CD14-positive monocyte (primary cell): ENCODE results near the gene GSTCD. TPM values are rescaled to one million over a fixed set of nuclear protein-coding genes. Genes with fewer than 3 reads are reported as not detected.
"Not testable (repeated sequence)": the region's sequence is repeated elsewhere in the genome, so short reads cannot be mapped to it uniquely, and the experiment has no call there.

Source experiments
- DNase-seq, 3 donors: peaks; one replicate each; pipeline ENCODE4 v3.0.0-alpha.2; 2011 to 2022
- H2AFZ ChIP-seq: 2 replicates; pipeline ENCODE4 v1.6.0; 2012; ENCODE audit warnings: mild to moderate bottlenecking, low read depth, low read length, inconsistent platforms; ENCODE audit not compliant: insufficient read depth, poor library complexity, severe bottlenecking
- H3K27ac ChIP-seq, 2 donors: 1 replicate in 1 of 2; 2 replicates in 1 of 2; pipeline ENCODE4 v1.5.1; 2012 to 2013; ENCODE audit warnings: low read length in 2 of 2, control low read depth in 1 of 2, inconsistent platforms in 1 of 2, low read depth in 1 of 2, mild to moderate bottlenecking in 1 of 2
- H3K27me3 ChIP-seq, 2 donors: one replicate each; pipeline versions ENCODE4 v1.6.0 to v1.6.1; 2011 to 2013; ENCODE audit warnings: low read length in 2 of 2; ENCODE audit not compliant: control insufficient read depth in 2 of 2, insufficient read depth in 2 of 2
- H3K36me3 ChIP-seq, 2 donors: replicated peaks in 1 of 2; 1 replicate in 1 of 2; 2 replicates in 1 of 2; pipeline versions ENCODE4 v1.5.1 to v1.6.1; 2012 to 2013; ENCODE audit warnings: low read length in 2 of 2, control low read depth in 1 of 2, inconsistent platforms in 1 of 2, mild to moderate bottlenecking in 1 of 2; ENCODE audit not compliant: insufficient read depth in 2 of 2, control insufficient read depth in 1 of 2
- H3K4me1 ChIP-seq, 2 donors: 1 replicate in 1 of 2; 2 replicates in 1 of 2; pipeline versions ENCODE4 v1.5.1 to v1.6.1; 2012 to 2013; ENCODE audit warnings: low read length in 2 of 2, control low read depth in 1 of 2, inconsistent platforms in 1 of 2, mild to moderate bottlenecking in 1 of 2, moderate library complexity in 1 of 2; ENCODE audit not compliant: insufficient read depth in 2 of 2, control insufficient read depth in 1 of 2
- H3K4me2 ChIP-seq: replicated peaks from 2 replicates; pipeline ENCODE3; 2012; ENCODE audit warnings: low read length, moderate library complexity, mild to moderate bottlenecking; ENCODE audit not compliant: poor library complexity, severe bottlenecking; ENCODE audit errors: extremely low read depth
- H3K4me3 ChIP-seq, 3 experiments: fragments of 200-600 bp in 1 of 3; sonication (generic) in 1 of 3; replicated peaks in 1 of 3; 1 replicate in 2 of 3; 2 replicates in 1 of 3; pipeline ENCODE4 v1.5.1; 2011 to 2013; ENCODE audit warnings: low read length in 3 of 3, mild to moderate bottlenecking in 3 of 3, control low read depth in 2 of 3, low read depth in 2 of 3, inconsistent platforms in 1 of 3, moderate library complexity in 1 of 3
- H3K79me2 ChIP-seq: 2 replicates; pipeline ENCODE4 v1.6.0; 2012; ENCODE audit warnings: mild to moderate bottlenecking, control low read depth, inconsistent platforms, low read length, moderate library complexity; ENCODE audit not compliant: insufficient read depth
- H3K9ac ChIP-seq: 2 replicates; pipeline ENCODE4 v1.6.0; 2017; ENCODE audit warnings: low read length, mild to moderate bottlenecking; ENCODE audit not compliant: insufficient read depth, poor library complexity, severe bottlenecking
- H3K9me3 ChIP-seq, 2 donors: replicated peaks in 1 of 2; 1 replicate in 1 of 2; 2 replicates in 1 of 2; pipeline versions ENCODE4 v1.5.1 to v1.6.1; 2012 to 2013; ENCODE audit warnings: low read length in 2 of 2, control low read depth in 1 of 2; ENCODE audit not compliant: control insufficient read depth in 1 of 2, insufficient read depth in 1 of 2
- H4K20me1 ChIP-seq: 2 replicates; pipeline ENCODE4 v1.6.0; 2012; ENCODE audit warnings: mild to moderate bottlenecking, low read length, control low read depth, moderate library complexity; ENCODE audit not compliant: insufficient read depth
- H3K27ac Mint-ChIP-seq, 7 donors: one replicate each; pipeline ENCODE4 v1.8.0; 2020; ENCODE audit warnings: mild to moderate bottlenecking in 7 of 7, mixed read lengths in 7 of 7, moderate library complexity in 6 of 7, inconsistent platforms in 2 of 7
- H3K27me3 Mint-ChIP-seq, 3 donors: one replicate each; pipeline ENCODE4 v1.8.0; 2021 to 2022; ENCODE audit warnings: low read depth in 3 of 3, mild to moderate bottlenecking in 3 of 3, mixed read lengths in 3 of 3, moderate library complexity in 3 of 3, inconsistent platforms in 1 of 3
- H3K36me3 Mint-ChIP-seq, 2 donors: one replicate each; pipeline ENCODE4 v1.8.0; 2020; ENCODE audit warnings: mixed read lengths in 2 of 2, inconsistent platforms in 1 of 2, mild to moderate bottlenecking in 1 of 2
- H3K4me1 Mint-ChIP-seq: one replicate; pipeline ENCODE4 v1.8.0; 2020; ENCODE audit warnings: mild to moderate bottlenecking, mixed read lengths
- H3K4me3 Mint-ChIP-seq, 2 donors: one replicate each; pipeline ENCODE4 v1.8.0; 2020; ENCODE audit warnings: mild to moderate bottlenecking in 2 of 2, mixed read lengths in 2 of 2, moderate library complexity in 1 of 2
- H3K9me3 Mint-ChIP-seq, 7 donors: one replicate each; pipeline ENCODE4 v1.8.0; 2020 to 2022; ENCODE audit warnings: mixed read lengths in 7 of 7, mild to moderate bottlenecking in 6 of 7, moderate library complexity in 6 of 7, inconsistent platforms in 2 of 7
- CTCF ChIP-seq: fragments of 200-600 bp; IDR thresholded peaks from one replicate; pipeline ENCODE4 v1.8.0; 2022; ENCODE audit warnings: antibody characterized with exemption, mild to moderate bottlenecking
- WGBS: methylation state at CpG from one replicate; pipeline ENCODE4 v1.1.5; 2013; ENCODE audit warnings: missing lambda C conversion rate; ENCODE audit not compliant: insufficient coverage; 5-methylcytosine and 5-hydroxymethylcytosine counted together
- intact Hi-C, 2 donors: fragments of 100-400 bp; cut with micrococcal nuclease; formaldehyde crosslinking; loops; one replicate each; pipeline versions ENCODE4 v1.15.0 to v1.15.1; 2023
- polyA plus RNA-seq, 3 donors: library from polyadenylated mRNA; depleted of rRNA in 1 of 3; unstranded in 2 of 3; stranded (reverse) in 1 of 3; fragments of 300-500 nt in 2 of 3; fragments of >200 nt in 1 of 3; fragmentation: Illumina TruSeq in 2 of 3; gene quantifications; 1 replicate in 2 of 3; 2 replicates in 1 of 3; pipeline ENCODE4 v1.2.3, GENCODE V29; 2012 to 2021

Gene GSTCD
- polyA plus RNA-seq, 3 donors: 0.93 to 1.5 (median 1.2) TPM

DNA sequence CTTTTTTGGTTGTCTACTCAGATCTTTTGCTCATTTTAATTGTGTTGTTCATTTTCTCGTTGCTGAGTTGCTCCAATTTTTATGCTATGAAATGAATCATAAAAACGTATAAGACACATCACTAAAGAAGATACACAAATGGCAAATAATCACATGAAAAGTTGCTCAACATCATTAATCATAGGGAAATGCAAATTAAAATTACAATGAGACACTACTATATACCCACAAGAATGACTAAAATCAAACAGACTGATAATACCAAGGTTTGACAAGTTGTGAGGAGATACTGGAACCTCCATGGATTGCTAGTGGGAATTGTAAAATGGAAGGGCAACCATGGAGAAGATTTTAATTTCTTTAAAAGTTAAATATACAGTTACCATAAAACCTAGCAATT, 17.0 kb downstream of the GSTCD start:
- Histone ChIP-seq H3K9me3 (no peaks in the 10 kb centered on the region), H4K20me1 (no peaks in the 10 kb centered on the region), H3K79me2 (no peaks in the 10 kb centered on the region), H3K27ac (no peak overlapping the region), H3K27me3 (no peaks in the 10 kb centered on the region), H2AFZ (no peak overlapping the region), H3K4me2 (no peak overlapping the region), H3K4me3 (no peak overlapping the region), H3K9ac (no peak overlapping the region), H3K36me3 (peaks cover 0 to 4% of the 10 kb centered on the region in 2 donors), H3K4me1 (no peaks in the 10 kb centered on the region)
- intact Hi-C loops: no loop called here
- Mint-ChIP-seq H3K4me1 (no peaks in the 10 kb centered on the region), H3K36me3 (peaks cover 20 to 24% of the 10 kb centered on the region in 2 donors), H3K27ac (no peak overlapping the region), H3K9me3 (peaks cover 0 to 7% (median 4%) of the 10 kb centered on the region in 7 donors), H3K27me3 (no peaks in the 10 kb centered on the region), H3K4me3 (no peak overlapping the region)
- no CpG with 5 or more reads among the region's 2 CpGs for WGBS
- no peak for TF ChIP-seq CTCF
- DNase-seq: no peak

DNA sequence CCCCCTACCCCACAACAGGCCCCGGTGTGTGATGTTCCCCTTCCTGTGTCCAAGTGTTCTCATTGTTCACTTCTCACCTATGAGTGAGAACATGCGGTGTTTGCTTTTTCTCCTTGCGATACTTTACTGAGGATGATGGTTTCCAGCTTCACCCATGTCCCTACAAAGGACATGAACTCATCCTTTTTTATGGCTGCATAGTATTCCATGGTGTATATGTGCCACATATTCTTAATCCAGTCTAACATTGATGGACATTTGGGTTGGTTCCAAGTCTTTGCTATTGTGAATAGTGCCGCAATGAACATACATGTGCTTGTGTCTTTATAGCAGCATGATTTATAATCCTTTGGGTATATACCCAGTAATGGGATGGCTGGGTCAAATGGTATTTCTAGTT, 21.3 kb downstream of the GSTCD start:
- H3K27ac ChIP-seq, H3K79me2 ChIP-seq, H4K20me1 ChIP-seq, H3K4me1 ChIP-seq, intact Hi-C loops, H3K9me3 ChIP-seq, H3K27me3 Mint-ChIP-seq, H3K4me2 ChIP-seq, H3K36me3 ChIP-seq, H3K27me3 ChIP-seq, H3K27ac Mint-ChIP-seq, H3K4me1 Mint-ChIP-seq, H3K4me3 ChIP-seq, H3K9ac ChIP-seq, H2AFZ ChIP-seq, H3K4me3 Mint-ChIP-seq, DNase-seq: not testable (repeated sequence)
- Mint-ChIP-seq H3K9me3 (peaks cover 10 to 34% (median 19%) of the 10 kb centered on the region in 7 donors), H3K36me3 (peaks cover 49% of the 10 kb centered on the region in 2 donors)
- 92% methylated on average over 2 of the region's 4 CpGs for WGBS

DNA sequence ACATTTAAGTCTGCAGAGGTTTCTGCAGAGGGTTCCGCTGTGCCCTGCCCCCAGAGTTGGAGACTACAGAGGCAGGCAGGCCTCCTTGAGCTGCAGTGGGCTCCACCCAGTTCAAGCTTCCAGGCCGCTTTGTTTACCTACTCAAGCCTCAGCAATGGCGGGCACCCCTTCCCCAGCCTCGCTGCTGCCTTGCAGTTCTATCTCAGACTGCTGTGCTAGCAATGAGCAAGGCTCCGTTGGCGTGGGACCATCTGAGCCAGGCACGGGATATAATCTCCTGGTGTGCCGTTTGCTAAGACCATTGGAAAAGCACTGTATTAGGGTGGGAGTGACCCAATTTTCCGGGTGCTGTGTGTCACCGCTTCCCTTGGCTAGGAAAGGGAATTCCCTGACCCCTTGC, 26.6 kb downstream of the GSTCD start:
- H3K9ac ChIP-seq, H3K27me3 ChIP-seq, H3K4me2 ChIP-seq, H4K20me1 ChIP-seq, intact Hi-C loops, DNase-seq, H3K79me2 ChIP-seq, H3K27ac ChIP-seq, H2AFZ ChIP-seq, H3K36me3 ChIP-seq, H3K27me3 Mint-ChIP-seq, H3K4me3 ChIP-seq, H3K27ac Mint-ChIP-seq, H3K4me3 Mint-ChIP-seq, H3K4me1 ChIP-seq, H3K4me1 Mint-ChIP-seq: not testable (repeated sequence)
- H3K9me3 ChIP-seq: peaks cover 11 to 17% of the 10 kb centered on the region in 2 donors
- Mint-ChIP-seq H3K9me3 (peaks cover 24 to 50% (median 42%) of the 10 kb centered on the region in 7 donors), H3K36me3 (peaks cover 70 to 76% of the 10 kb centered on the region in 2 donors)
- WGBS: 97% methylated on average over 9 of the region's 10 CpGs
